HepG2 (cell line): ENCODE data around the gene STEAP1B.

ENCODE experiments used
- NFE2L1 ChIP-seq: sonication (generic); formaldehyde crosslinking; IDR thresholded peaks from 2 replicates; pipeline ENCODE4 v1.4.0; 2020; ENCODE audit warnings: missing genetic modification reagents, mild to moderate bottlenecking, borderline replicate concordance
- POLR2AphosphoS5 ChIP-seq: IDR thresholded peaks from 2 replicates; pipeline ENCODE4 v1.6.1; 2012; ENCODE audit warnings: low read depth, low read length
- SETDB1 ChIP-seq: sonication (generic); formaldehyde crosslinking; IDR thresholded peaks from 2 replicates; pipeline ENCODE4 v1.5.1; 2020; ENCODE audit warnings: missing genetic modification reagents, mild to moderate bottlenecking, borderline replicate concordance
- SRF ChIP-seq: IDR thresholded peaks from 2 replicates; pipeline ENCODE4 v1.6.1; 2011; ENCODE audit warnings: mild to moderate bottlenecking, low read depth, low read length, moderate library complexity
- ZNF598 ChIP-seq: sonication (generic); formaldehyde crosslinking; IDR thresholded peaks from 2 replicates; pipeline ENCODE4 v1.5.1; 2020; ENCODE audit warnings: mild to moderate bottlenecking, missing genetic modification reagents, borderline replicate concordance
- TF ChIP-seq, protein P1 (sequence below): sonication (generic); formaldehyde crosslinking; IDR thresholded peaks from 2 replicates; pipeline ENCODE4 v1.5.0; 2020; ENCODE audit warnings: mild to moderate bottlenecking, missing genetic modification reagents, moderate library complexity
- TF ChIP-seq, protein P2 (sequence below): sonication (generic); formaldehyde crosslinking; IDR thresholded peaks from 2 replicates; pipeline ENCODE4 v1.8.0; 2022; ENCODE audit warnings: missing genetic modification reagents, mild to moderate bottlenecking, borderline replicate concordance
- TF ChIP-seq, protein P3 (sequence below): sonication (generic); formaldehyde crosslinking; IDR thresholded peaks from 2 replicates; pipeline ENCODE4 v1.5.0; 2020; ENCODE audit warnings: mild to moderate bottlenecking, missing genetic modification reagents

DNA sequence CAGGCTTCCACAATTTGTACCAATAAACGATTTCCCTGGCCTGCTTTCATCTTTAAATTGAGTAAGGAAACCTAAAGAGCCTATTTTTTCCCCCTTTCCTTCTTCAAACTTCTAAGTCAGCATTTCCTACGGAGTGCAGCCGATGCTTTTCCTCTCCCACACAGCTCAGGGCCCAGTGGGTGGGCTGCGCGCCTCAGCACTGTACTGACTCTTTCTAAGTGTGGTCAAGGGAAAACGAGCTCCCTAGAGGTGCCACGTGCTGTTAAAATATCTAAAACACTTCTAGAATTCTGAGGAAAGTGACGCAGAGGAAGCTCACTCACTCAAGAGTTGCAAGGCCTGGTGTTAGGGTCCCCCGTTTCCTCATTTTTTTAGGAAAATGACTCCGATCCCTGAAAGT lies 29.0 kb downstream of the STEAP1B start:
- TF ChIP-seq SRF, result no peak
- TF ChIP-seq, protein P1, sequence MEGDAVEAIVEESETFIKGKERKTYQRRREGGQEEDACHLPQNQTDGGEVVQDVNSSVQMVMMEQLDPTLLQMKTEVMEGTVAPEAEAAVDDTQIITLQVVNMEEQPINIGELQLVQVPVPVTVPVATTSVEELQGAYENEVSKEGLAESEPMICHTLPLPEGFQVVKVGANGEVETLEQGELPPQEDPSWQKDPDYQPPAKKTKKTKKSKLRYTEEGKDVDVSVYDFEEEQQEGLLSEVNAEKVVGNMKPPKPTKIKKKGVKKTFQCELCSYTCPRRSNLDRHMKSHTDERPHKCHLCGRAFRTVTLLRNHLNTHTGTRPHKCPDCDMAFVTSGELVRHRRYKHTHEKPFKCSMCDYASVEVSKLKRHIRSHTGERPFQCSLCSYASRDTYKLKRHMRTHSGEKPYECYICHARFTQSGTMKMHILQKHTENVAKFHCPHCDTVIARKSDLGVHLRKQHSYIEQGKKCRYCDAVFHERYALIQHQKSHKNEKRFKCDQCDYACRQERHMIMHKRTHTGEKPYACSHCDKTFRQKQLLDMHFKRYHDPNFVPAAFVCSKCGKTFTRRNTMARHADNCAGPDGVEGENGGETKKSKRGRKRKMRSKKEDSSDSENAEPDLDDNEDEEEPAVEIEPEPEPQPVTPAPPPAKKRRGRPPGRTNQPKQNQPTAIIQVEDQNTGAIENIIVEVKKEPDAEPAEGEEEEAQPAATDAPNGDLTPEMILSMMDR (CRISPR knock-in tag), result no peak
- TF ChIP-seq, protein P2, sequence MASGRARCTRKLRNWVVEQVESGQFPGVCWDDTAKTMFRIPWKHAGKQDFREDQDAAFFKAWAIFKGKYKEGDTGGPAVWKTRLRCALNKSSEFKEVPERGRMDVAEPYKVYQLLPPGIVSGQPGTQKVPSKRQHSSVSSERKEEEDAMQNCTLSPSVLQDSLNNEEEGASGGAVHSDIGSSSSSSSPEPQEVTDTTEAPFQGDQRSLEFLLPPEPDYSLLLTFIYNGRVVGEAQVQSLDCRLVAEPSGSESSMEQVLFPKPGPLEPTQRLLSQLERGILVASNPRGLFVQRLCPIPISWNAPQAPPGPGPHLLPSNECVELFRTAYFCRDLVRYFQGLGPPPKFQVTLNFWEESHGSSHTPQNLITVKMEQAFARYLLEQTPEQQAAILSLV (CRISPR knock-in tag), result no peak
- no peak for TF ChIP-seq POLR2AphosphoS5
- TF ChIP-seq NFE2L1 (CRISPR knock-in tag), result no peak
- TF ChIP-seq, protein P3, sequence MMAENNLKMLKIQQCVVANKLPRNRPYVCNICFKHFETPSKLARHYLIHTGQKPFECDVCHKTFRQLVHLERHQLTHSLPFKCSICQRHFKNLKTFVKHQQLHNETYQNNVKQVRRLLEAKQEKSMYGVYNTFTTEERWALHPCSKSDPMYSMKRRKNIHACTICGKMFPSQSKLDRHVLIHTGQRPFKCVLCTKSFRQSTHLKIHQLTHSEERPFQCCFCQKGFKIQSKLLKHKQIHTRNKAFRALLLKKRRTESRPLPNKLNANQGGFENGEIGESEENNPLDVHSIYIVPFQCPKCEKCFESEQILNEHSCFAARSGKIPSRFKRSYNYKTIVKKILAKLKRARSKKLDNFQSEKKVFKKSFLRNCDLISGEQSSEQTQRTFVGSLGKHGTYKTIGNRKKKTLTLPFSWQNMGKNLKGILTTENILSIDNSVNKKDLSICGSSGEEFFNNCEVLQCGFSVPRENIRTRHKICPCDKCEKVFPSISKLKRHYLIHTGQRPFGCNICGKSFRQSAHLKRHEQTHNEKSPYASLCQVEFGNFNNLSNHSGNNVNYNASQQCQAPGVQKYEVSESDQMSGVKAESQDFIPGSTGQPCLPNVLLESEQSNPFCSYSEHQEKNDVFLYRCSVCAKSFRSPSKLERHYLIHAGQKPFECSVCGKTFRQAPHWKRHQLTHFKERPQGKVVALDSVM, result no peak
- TF ChIP-seq ZNF598 (CRISPR knock-in tag), result no peak
- no peak for TF ChIP-seq SETDB1 (CRISPR knock-in tag)
